Neuronal stem cell (in vitro differentiated cells): Measurements from ENCODE around the gene CENPP.

Experiments used
- DNase-seq: peaks from one replicate; pipeline ENCODE4 v3.0.0-alpha.2; 2013; ENCODE audit warnings: low spot score
- H2AFZ ChIP-seq: one replicate; pipeline ENCODE4 v1.6.1; 2013; ENCODE audit warnings: mild to moderate bottlenecking, low read length, inconsistent platforms
- H2AK5ac ChIP-seq: 2 replicates; pipeline ENCODE4 v1.6.1; 2013; ENCODE audit warnings: low read depth, mild to moderate bottlenecking, inconsistent platforms, low read length, moderate library complexity, mixed read lengths
- H2BK120ac ChIP-seq: 2 replicates; pipeline ENCODE4 v1.6.1; 2013; ENCODE audit warnings: low read depth, mild to moderate bottlenecking, inconsistent platforms, low read length, moderate library complexity, mixed read lengths
- H2BK12ac ChIP-seq: one replicate; pipeline ENCODE4 v1.6.1; 2013; ENCODE audit warnings: low read length, inconsistent platforms
- H2BK15ac ChIP-seq: 2 replicates; pipeline ENCODE4 v1.6.1; 2013; ENCODE audit warnings: mild to moderate bottlenecking, low read length, inconsistent platforms, mixed read lengths
- H2BK5ac ChIP-seq: one replicate; pipeline ENCODE4 v1.6.1; 2013; ENCODE audit warnings: inconsistent platforms, mild to moderate bottlenecking, low read length, moderate library complexity
- H3K14ac ChIP-seq: one replicate; pipeline ENCODE4 v1.6.1; 2013; ENCODE audit warnings: low read length, inconsistent platforms
- H3K18ac ChIP-seq: 2 replicates; pipeline ENCODE4 v1.6.1; 2013; ENCODE audit warnings: low read length, inconsistent platforms
- H3K23ac ChIP-seq: 2 replicates; pipeline ENCODE4 v1.6.1; 2013; ENCODE audit warnings: low read depth, mild to moderate bottlenecking, mixed read lengths, low read length, inconsistent platforms; ENCODE audit not compliant: poor library complexity
- H3K27ac ChIP-seq: replicated peaks from 3 replicates; pipeline ENCODE4 v1.5.1; 2013; ENCODE audit warnings: low read length, inconsistent platforms
- H3K27me3 ChIP-seq, 3 experiments: 2 replicates each; pipeline ENCODE4 v1.6.1; 2013; ENCODE audit warnings: low read length in 3 of 3, mild to moderate bottlenecking in 2 of 3, inconsistent platforms in 1 of 3, low read depth in 1 of 3, mixed read lengths in 1 of 3, moderate library complexity in 1 of 3; ENCODE audit not compliant: control insufficient read depth in 3 of 3, insufficient read depth in 3 of 3
- H3K36me3 ChIP-seq, 2 donors: replicated peaks in 1 of 2; 2 replicates each; pipeline ENCODE4 v1.6.1; 2013; ENCODE audit warnings: low read length in 2 of 2; ENCODE audit not compliant: control insufficient read depth in 2 of 2, insufficient read depth in 2 of 2
- H3K4ac ChIP-seq: 2 replicates; pipeline ENCODE4 v1.6.1; 2013; ENCODE audit warnings: inconsistent platforms, mild to moderate bottlenecking, low read length, moderate library complexity
- H3K4me1 ChIP-seq, 2 donors: 1 replicate in 1 of 2; 2 replicates in 1 of 2; pipeline ENCODE4 v1.6.1; 2013; ENCODE audit warnings: low read length in 2 of 2, low read depth in 1 of 2; ENCODE audit not compliant: control insufficient read depth in 2 of 2, insufficient read depth in 1 of 2
- H3K4me2 ChIP-seq: one replicate; pipeline ENCODE4 v1.6.1; 2013; ENCODE audit warnings: mild to moderate bottlenecking, low read length, inconsistent platforms; ENCODE audit not compliant: insufficient read depth, poor library complexity, severe bottlenecking
- H3K4me3 ChIP-seq, 2 donors: 2 replicates each; pipeline ENCODE4 v1.5.1; 2013; ENCODE audit warnings: low read length in 2 of 2, mild to moderate bottlenecking in 2 of 2, inconsistent platforms in 1 of 2, moderate library complexity in 1 of 2
- H3K79me1 ChIP-seq: one replicate; pipeline ENCODE4 v1.6.1; 2013; ENCODE audit warnings: low read depth, mild to moderate bottlenecking, inconsistent platforms, low read length, moderate library complexity
- H3K9ac ChIP-seq: one replicate; pipeline ENCODE4 v1.6.1; 2013; ENCODE audit warnings: mild to moderate bottlenecking, low read depth, low read length, inconsistent platforms; ENCODE audit not compliant: poor library complexity
- H3K9me3 ChIP-seq, 2 donors: replicated peaks in 1 of 2; 2 replicates each; pipeline versions ENCODE3 to v1.6.1; 2013; ENCODE audit warnings: low read length in 2 of 2, mild to moderate bottlenecking in 2 of 2, inconsistent platforms in 1 of 2, low read depth in 1 of 2, mixed read lengths in 1 of 2, moderate library complexity in 1 of 2; ENCODE audit not compliant: control insufficient read depth in 2 of 2, insufficient read depth in 1 of 2
- H4K8ac ChIP-seq: one replicate; pipeline ENCODE4 v1.6.1; 2013; ENCODE audit warnings: low read depth, mild to moderate bottlenecking, inconsistent platforms, low read length, moderate library complexity
- H4K91ac ChIP-seq: one replicate; pipeline ENCODE4 v1.6.1; 2013; ENCODE audit warnings: low read length, low read depth, mild to moderate bottlenecking, inconsistent platforms; ENCODE audit not compliant: poor library complexity
- WGBS, 2 donors: extraction: QIAGEN DNeasy Blood & Tissue Kit; methylation state at CpG; one replicate each; pipeline ENCODE4 v1.1.7; 2013; ENCODE audit warnings: missing lambda C conversion rate in 2 of 2, mixed read lengths in 1 of 2; ENCODE audit not compliant: insufficient read length in 2 of 2, insufficient replicate concordance in 1 of 2; ENCODE audit errors: extremely low coverage in 2 of 2; 5-methylcytosine and 5-hydroxymethylcytosine counted together

Gene CENPP

DNA sequence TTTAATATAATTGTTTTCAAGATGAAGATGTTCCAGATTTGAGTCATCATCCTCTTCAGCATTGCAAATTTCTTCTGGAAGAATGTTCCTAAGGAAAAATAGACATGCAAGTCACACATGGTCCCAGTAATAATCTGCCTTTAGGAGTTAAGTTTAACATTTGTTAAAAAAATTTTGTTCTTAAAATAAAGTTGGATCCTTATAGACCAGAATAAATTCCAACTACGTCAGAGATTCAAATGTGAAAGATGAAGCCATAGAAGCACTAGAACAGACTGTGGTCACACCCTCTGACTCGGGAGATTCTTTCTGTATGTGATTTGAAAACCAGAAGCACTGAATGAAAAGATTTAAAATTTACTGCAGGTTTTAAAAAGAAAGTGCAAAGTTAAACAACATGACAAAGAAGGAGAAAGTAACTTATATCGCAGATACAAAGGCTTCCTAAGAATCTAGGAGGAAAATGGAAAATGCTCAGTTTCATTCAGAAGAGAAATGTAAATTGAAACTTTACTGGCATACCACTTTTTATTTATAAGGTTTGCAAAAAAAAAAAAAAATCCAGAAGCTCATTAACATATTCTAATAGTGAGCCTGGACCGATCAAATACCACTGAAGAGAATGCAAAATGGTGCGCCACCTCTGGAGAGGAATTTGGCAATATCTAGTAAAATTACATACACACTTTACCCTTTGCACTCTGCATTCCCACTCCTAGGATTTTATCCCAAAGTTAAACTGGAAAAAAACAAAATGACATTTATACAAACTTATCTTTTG is 170.8 kb downstream of the CENPP start:
- WGBS, 2 donors: no CpG with 5 or more reads among the region's 5 CpGs
- DNase-seq: no peak
- peaks cover 9% of the 10 kb centered on the region in 2 donors for H3K4me1 ChIP-seq

GRCh38 chr9:92499701-92500100 is 173.9 kb downstream of the CENPP start:
- H3K27me3 ChIP-seq: no peaks in the 10 kb centered on the region
- H3K4me2 ChIP-seq: no peak overlapping the region
- H3K27ac ChIP-seq: no peak overlapping the region
- no peak overlapping the region for H2BK120ac ChIP-seq
- H4K8ac ChIP-seq: no peak overlapping the region
- H2BK15ac ChIP-seq: no peak overlapping the region
- no peak overlapping the region for H2BK12ac ChIP-seq
- H4K91ac ChIP-seq: no peak overlapping the region
- no peak overlapping the region for H2AFZ ChIP-seq
- H3K9ac ChIP-seq: no peak overlapping the region
- H3K4ac ChIP-seq: no peak overlapping the region
- H3K23ac ChIP-seq: no peak overlapping the region
- no peak overlapping the region for H2BK5ac ChIP-seq
- no peak overlapping the region for H3K4me3 ChIP-seq
- no peaks in the 10 kb centered on the region for H3K79me1 ChIP-seq
- no peak for DNase-seq
- H3K9me3 ChIP-seq: no peaks in the 10 kb centered on the region
- no peaks in the 10 kb centered on the region for H3K36me3 ChIP-seq
- H2AK5ac ChIP-seq: no peak overlapping the region
- H3K18ac ChIP-seq: no peak overlapping the region
- WGBS, 2 donors: no CpG with 5 or more reads among the region's 2 CpGs
- H3K14ac ChIP-seq: no peak overlapping the region
- peaks cover 5 to 9% of the 10 kb centered on the region in 2 donors for H3K4me1 ChIP-seq

More for the DNA sequence above, 170.8 kb downstream of the CENPP start:
- no peaks in the 10 kb centered on the region for H3K9me3 ChIP-seq
- H2BK15ac ChIP-seq: no peak overlapping the region
- no peak overlapping the region for H3K4me2 ChIP-seq
- no peak overlapping the region for H3K27ac ChIP-seq
- no peaks in the 10 kb centered on the region for H3K36me3 ChIP-seq
- no peaks in the 10 kb centered on the region for H3K79me1 ChIP-seq
- H2AFZ ChIP-seq: no peak overlapping the region
- no peak overlapping the region for H2BK5ac ChIP-seq
- H3K4me3 ChIP-seq: no peak overlapping the region
- H4K8ac ChIP-seq: no peak overlapping the region
- no peak overlapping the region for H3K18ac ChIP-seq
- no peaks in the 10 kb centered on the region for H3K27me3 ChIP-seq
- H4K91ac ChIP-seq: no peak overlapping the region
- no peak overlapping the region for H3K4ac ChIP-seq
- no peak overlapping the region for H3K14ac ChIP-seq
- no peak overlapping the region for H2AK5ac ChIP-seq
- no peak overlapping the region for H2BK120ac ChIP-seq
- no peak overlapping the region for H2BK12ac ChIP-seq
- no peak overlapping the region for H3K9ac ChIP-seq
- no peak overlapping the region for H3K23ac ChIP-seq

- no peak for DNase-seq
- no peaks in the 10 kb centered on the region for H3K9me3 ChIP-seq
- H3K4ac ChIP-seq: no peak overlapping the region
- H4K8ac ChIP-seq: no peak overlapping the region
- H3K27me3 ChIP-seq: no peaks in the 10 kb centered on the region
- H3K18ac ChIP-seq: no peak overlapping the region
- no peak overlapping the region for H3K4me3 ChIP-seq
- no peak overlapping the region for H4K91ac ChIP-seq
- no peaks in the 10 kb centered on the region for H3K36me3 ChIP-seq
- no peak overlapping the region for H2BK12ac ChIP-seq
- no peak overlapping the region for H3K23ac ChIP-seq
- H2BK5ac ChIP-seq: no peak overlapping the region
- H3K4me2 ChIP-seq: no peak overlapping the region
- H3K79me1 ChIP-seq: no peaks in the 10 kb centered on the region
- no peak overlapping the region for H3K27ac ChIP-seq
- H3K9ac ChIP-seq: no peak overlapping the region
- no peak overlapping the region for H3K14ac ChIP-seq
- no CpG with 5 or more reads among the region's 5 CpGs for WGBS, 2 donors
- H2AFZ ChIP-seq: no peak overlapping the region
- H2BK120ac ChIP-seq: no peak overlapping the region
- peaks cover 5 to 9% of the 10 kb centered on the region in 2 donors for H3K4me1 ChIP-seq
- H2BK15ac ChIP-seq: no peak overlapping the region
- H2AK5ac ChIP-seq: no peak overlapping the region
Observed at GRCh38 chr9:92500725-92501124, 175.0 kb downstream of the CENPP start.

- Histone ChIP-seq H3K4me1 (peaks cover 5 to 9% of the 10 kb centered on the region in 2 donors), H2BK120ac (no peak overlapping the region)
Observed at GRCh38 chr9:92501671-92502393, 176.1 kb downstream of the CENPP start.

More at GRCh38 chr9:92501671-92502393, 176.1 kb downstream of the CENPP start:
- H4K8ac ChIP-seq: no peak overlapping the region
- no peaks in the 10 kb centered on the region for H3K36me3 ChIP-seq
- no peaks in the 10 kb centered on the region for H3K9me3 ChIP-seq
- no peak overlapping the region for H2BK15ac ChIP-seq
- no peaks in the 10 kb centered on the region for H3K27me3 ChIP-seq
- H2BK12ac ChIP-seq: no peak overlapping the region
- H3K18ac ChIP-seq: no peak overlapping the region
- no peak overlapping the region for H2AK5ac ChIP-seq
- no peak overlapping the region for H3K4me2 ChIP-seq
- no peaks in the 10 kb centered on the region for H3K79me1 ChIP-seq
- no peak overlapping the region for H2BK5ac ChIP-seq
- H3K4me3 ChIP-seq: no peak overlapping the region
- H3K4ac ChIP-seq: no peak overlapping the region
- no CpG with 5 or more reads among the region's 5 CpGs for WGBS, 2 donors
- no peak overlapping the region for H3K23ac ChIP-seq
- H2AFZ ChIP-seq: no peak overlapping the region
- H3K9ac ChIP-seq: no peak overlapping the region
- no peak overlapping the region for H3K27ac ChIP-seq
- H4K91ac ChIP-seq: no peak overlapping the region
- no peak for DNase-seq
- H3K14ac ChIP-seq: no peak overlapping the region
